HepG2 (cell line): ENCODE results near the gene CGREF1. TPM values are rescaled to one million over a fixed set of nuclear protein-coding genes. Genes with fewer than 3 reads are reported as not detected.
A peak's percentile ranks its signal among the peaks of the same experiment; 100 is the strongest.

Experiments
- ATF6 ChIP-seq: sonication (generic); formaldehyde crosslinking; conservative IDR thresholded peaks from 2 replicates; pipeline ENCODE4 v1.4.0; 2020; ENCODE audit warnings: missing genetic modification reagents
- CC2D1A ChIP-seq: sonication (generic); formaldehyde crosslinking; IDR thresholded peaks from 2 replicates; pipeline ENCODE4 v1.8.1; 2023; ENCODE audit warnings: mild to moderate bottlenecking, missing genetic modification reagents
- CREB1 ChIP-seq, 2 experiments: fragments of 450-650 bp in 1 of 2; IDR thresholded peaks; 2 replicates each; pipeline ENCODE4 v1.6.1; 2016 to 2017; ENCODE audit warnings: control low read depth in 1 of 2, mild to moderate bottlenecking in 1 of 2, missing compliant biosample characterization in 1 of 2, missing genetic modification characterization in 1 of 2
- FOXP4 ChIP-seq: sonication (generic); formaldehyde crosslinking; IDR thresholded peaks from 2 replicates; pipeline ENCODE4 v1.4.0; 2020; ENCODE audit warnings: missing genetic modification reagents
- KDM1A ChIP-seq: IDR thresholded peaks from 2 replicates; pipeline ENCODE4 v1.6.1; 2016; ENCODE audit warnings: missing compliant biosample characterization
- PHF8 ChIP-seq: sonication (generic); formaldehyde crosslinking; IDR thresholded peaks from 2 replicates; pipeline ENCODE4 v1.5.0; 2020; ENCODE audit warnings: missing genetic modification reagents
- RFXAP ChIP-seq: sonication (generic); formaldehyde crosslinking; IDR thresholded peaks from 2 replicates; pipeline ENCODE4 v1.4.0; 2020; ENCODE audit warnings: missing genetic modification reagents, borderline replicate concordance
- RNF2 ChIP-seq: fragments of 450-650 bp; conservative IDR thresholded peaks from 2 replicates; pipeline ENCODE4 v1.6.1; 2016; ENCODE audit warnings: low read depth
- SIX4 ChIP-seq: sonication (generic); formaldehyde crosslinking; IDR thresholded peaks from 2 replicates; pipeline ENCODE4 v1.4.0; 2020; ENCODE audit warnings: missing genetic modification reagents
- SMC3 ChIP-seq: IDR thresholded peaks from 2 replicates; pipeline ENCODE4 v1.6.1; 2011; ENCODE audit warnings: low read length, improper control_type of control experiment
- SRY ChIP-seq: sonication (generic); formaldehyde crosslinking; IDR thresholded peaks from 2 replicates; pipeline ENCODE4 v1.8.0; 2022; ENCODE audit warnings: mild to moderate bottlenecking, missing genetic modification reagents
- ZMYM3 ChIP-seq: sonication (generic); formaldehyde crosslinking; IDR thresholded peaks from 2 replicates; pipeline ENCODE4 v1.5.1; 2020; ENCODE audit warnings: mild to moderate bottlenecking, missing genetic modification reagents
- ZMYM4 ChIP-seq: sonication (generic); formaldehyde crosslinking; IDR thresholded peaks from 2 replicates; pipeline ENCODE4 v1.8.1; 2023; ENCODE audit warnings: mild to moderate bottlenecking, missing genetic modification reagents
- ZNF335 ChIP-seq: sonication (generic); formaldehyde crosslinking; IDR thresholded peaks from 2 replicates; pipeline ENCODE4 v1.4.0; 2020; ENCODE audit warnings: missing genetic modification reagents
- ZNF350 ChIP-seq: sonication (generic); formaldehyde crosslinking; IDR thresholded peaks from 2 replicates; pipeline ENCODE4 v1.4.0; 2020; ENCODE audit warnings: mild to moderate bottlenecking, low read depth, missing genetic modification reagents, borderline replicate concordance
- ZNF510 ChIP-seq: sonication (generic); formaldehyde crosslinking; IDR thresholded peaks from 2 replicates; pipeline ENCODE4 v1.4.0; 2020; ENCODE audit warnings: low read depth, mild to moderate bottlenecking, missing genetic modification reagents
- ZNF530 ChIP-seq: sonication (generic); formaldehyde crosslinking; IDR thresholded peaks from 2 replicates; pipeline ENCODE4 v1.5.0; 2020; ENCODE audit warnings: low read depth, mild to moderate bottlenecking, missing genetic modification reagents
- ZNF556 ChIP-seq: sonication (generic); formaldehyde crosslinking; IDR thresholded peaks from 2 replicates; pipeline ENCODE4 v1.4.0; 2020; ENCODE audit warnings: mild to moderate bottlenecking, missing genetic modification reagents, borderline replicate concordance
- ZNF580 ChIP-seq: IDR thresholded peaks from 2 replicates; pipeline ENCODE4 v1.6.1; 2016; ENCODE audit warnings: low read depth, borderline replicate concordance
- polyA plus RNA-seq, 8 experiments: library from polyadenylated mRNA; depleted of rRNA in 3 of 8; stranded (reverse) in 7 of 8; unstranded in 1 of 8; fragments of >200 nt; fragmentation: Illumina TruSeq in 4 of 8; extraction: Trizol in 4 of 8; gene quantifications; 2 replicates each; pipeline versions ENCODE4 v1.2.1 to v1.2.3, GENCODE V29; 2011 to 2016; ENCODE audit warnings: low read depth in 4 of 8, missing spikeins in 1 of 8, mixed read lengths in 1 of 8; ENCODE audit not compliant: insufficient read depth in 1 of 8
- total RNA-seq, 5 experiments: library from RNA; depleted of rRNA; stranded (reverse); fragments of >200 nt; fragmentation: Illumina TruSeq; extraction: Trizol; gene quantifications; 2 replicates each; pipeline ENCODE4 v1.2.3, GENCODE V29; 2016; ENCODE audit warnings: low read depth in 1 of 5
- TF ChIP-seq, protein P1 (sequence below): sonication (generic); formaldehyde crosslinking; IDR thresholded peaks from 2 replicates; pipeline ENCODE4 v1.8.0; 2022; ENCODE audit warnings: mild to moderate bottlenecking, missing genetic modification reagents, moderate library complexity

CGREF1 gene
- total and polyA plus RNA-seq, 2 of the 13 experiments (the other 11 are each of a cell fraction or from before 2014, with no cell fraction given), result 13.9 to 23.4 TPM

DNA sequence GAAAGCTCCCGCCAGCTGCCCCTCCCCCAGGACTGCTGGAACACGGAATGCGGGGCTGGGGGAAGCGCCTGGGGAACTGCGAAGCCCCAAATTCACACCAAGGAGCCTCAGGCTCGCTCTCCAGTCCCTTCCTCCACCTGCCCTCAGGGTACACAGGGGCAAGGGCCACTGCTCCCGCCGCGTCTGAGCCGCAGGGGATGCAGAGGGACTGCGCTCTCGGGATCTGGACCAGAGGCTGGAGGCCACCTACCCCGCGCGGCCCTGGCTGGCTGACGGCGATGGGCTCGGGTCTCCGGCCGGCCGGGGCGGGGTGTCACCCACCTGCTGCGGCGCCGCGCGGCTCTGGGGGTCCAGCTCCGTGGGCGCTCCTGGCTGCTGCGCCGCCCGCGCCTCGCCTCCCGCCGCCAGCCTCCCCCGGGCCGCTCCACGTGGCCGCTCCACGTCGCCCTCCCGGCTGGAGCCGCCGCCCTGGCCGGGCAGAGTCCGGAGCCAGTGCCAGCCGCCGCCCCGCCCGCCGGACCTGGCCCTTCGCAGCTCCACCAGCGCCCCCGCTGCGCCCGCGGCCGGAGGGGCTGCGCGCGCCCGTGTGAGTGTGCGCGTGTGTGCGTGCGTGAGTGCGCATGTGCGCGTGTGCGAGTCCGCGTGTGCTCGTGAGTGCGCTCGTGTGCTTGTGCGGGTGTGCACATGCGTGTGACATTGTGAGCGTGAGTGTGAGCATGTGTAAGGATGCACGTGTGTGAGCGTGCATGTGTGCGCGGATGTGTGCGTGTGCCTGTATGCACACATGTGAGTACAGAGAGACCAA, at the start of gene CGREF1 (continued):
- peak; percentile 50; the same call in 1 of the 2 replicates for TF ChIP-seq ZMYM3 (CRISPR knock-in tag)
- TF ChIP-seq ATF6 (CRISPR knock-in tag), result 0 out of 2 replicates have a peak, but pooled peaks have one; percentile 55
- no peak for TF ChIP-seq ZNF530 (CRISPR knock-in tag)
- no peak for TF ChIP-seq ZNF580 (CRISPR knock-in tag)
- no peak for TF ChIP-seq SIX4 (CRISPR knock-in tag)
- TF ChIP-seq RNF2, result peak; percentile 74
- TF ChIP-seq KDM1A, result no peak
- no peak for TF ChIP-seq PHF8 (CRISPR knock-in tag)
- no peak for TF ChIP-seq ZNF335 (CRISPR knock-in tag)
- no peak for TF ChIP-seq FOXP4
- TF ChIP-seq CREB1 (IDR thresholded peaks at IDR 0.05), result no peak
- no peak for TF ChIP-seq CREB1 (CRISPR knock-in tag; IDR thresholded peaks at IDR 0.05)
- no peak for TF ChIP-seq RFXAP (CRISPR knock-in tag)
- TF ChIP-seq SRY (CRISPR knock-in tag), result 0 out of 2 replicates have a peak, but pooled peaks have one; percentile 34
- TF ChIP-seq ZNF556 (CRISPR knock-in tag), result 0 out of 2 replicates have a peak, but pooled peaks have one; percentile 56
- TF ChIP-seq ZMYM4 (CRISPR knock-in tag), result peak; percentile 39
- TF ChIP-seq, protein P1, sequence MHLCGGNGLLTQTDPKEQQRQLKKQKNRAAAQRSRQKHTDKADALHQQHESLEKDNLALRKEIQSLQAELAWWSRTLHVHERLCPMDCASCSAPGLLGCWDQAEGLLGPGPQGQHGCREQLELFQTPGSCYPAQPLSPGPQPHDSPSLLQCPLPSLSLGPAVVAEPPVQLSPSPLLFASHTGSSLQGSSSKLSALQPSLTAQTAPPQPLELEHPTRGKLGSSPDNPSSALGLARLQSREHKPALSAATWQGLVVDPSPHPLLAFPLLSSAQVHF, result no peak; the same call in 1 of the 2 replicates
- TF ChIP-seq ZNF510, result no peak
- TF ChIP-seq SMC3, result no peak
- TF ChIP-seq ZNF350 (CRISPR knock-in tag), result no peak
- TF ChIP-seq CC2D1A, result no peak
